Measurements from ENCODE around the gene VGF. TPM values are rescaled to one million over a fixed set of nuclear protein-coding genes. Genes with fewer than 3 reads are reported as not detected.

Gene VGF
- total and polyA plus RNA-seq, 2 experiments from 2014 or later: 3.0 to 4.4 TPM

GRCh38 chr7:101161692-101162471 is 3.5 kb downstream of the VGF start:
- H3K9me3 Mint-ChIP-seq: no peaks in the 10 kb centered on the region; the same call in 1 of the 3 replicates
- H3K79me2 ChIP-seq (replicated peaks; ENCODE audit: insufficient read depth): no peaks in the 10 kb centered on the region
- no peaks in the 10 kb centered on the region for H3K9me2 ChIP-seq (ENCODE audit: insufficient read depth)
- DNase-seq (ENCODE audit: low spot score) (peak; percentile 55), ATAC-seq (no peak)
- peaks cover 53% of the 10 kb centered on the region for H3K4me1 Mint-ChIP-seq
- peaks cover 46% of the 10 kb centered on the region for H3K27me3 Mint-ChIP-seq (ENCODE audit: insufficient read depth, low read depth, poor library complexity)
- H3K36me3 Mint-ChIP-seq (ENCODE audit: low read depth): peaks cover 17% of the 10 kb centered on the region
- H3F3A ChIP-seq (replicated peaks; ENCODE audit: low read depth): peaks cover 26% of the 10 kb centered on the region
- no peak overlapping the region for H3K27ac Mint-ChIP-seq
- 0 out of 2 replicates have a peak overlapping the region, but pooled peaks have one; percentile 26 for H3K27ac ChIP-seq (ENCODE audit: low read depth)
- H3K4me2 ChIP-seq: peak overlapping the region; percentile 91
- no peaks in the 10 kb centered on the region for H3K36me3 ChIP-seq (ENCODE audit: insufficient read depth)
- H4K20me1 ChIP-seq (replicated peaks; ENCODE audit: insufficient read depth): peaks cover 6% of the 10 kb centered on the region; the same call in 1 of the 2 replicates
- no peak for TF ChIP-seq REST (IDR thresholded peaks at IDR 0.05; ENCODE audit: unreplicated experiment)
- TF ChIP-seq ZNF114 (CRISPR knock-in tag; IDR thresholded peaks at IDR 0.05): no peak
- no peak for TF ChIP-seq EZH2phosphoT487 (IDR thresholded peaks at IDR 0.05; ENCODE audit: unreplicated experiment)
- no peak for TF ChIP-seq POLR2AphosphoS5 (IDR thresholded peaks at IDR 0.05; ENCODE audit: low read depth)
- TF ChIP-seq ZNF331 (CRISPR knock-in tag; IDR thresholded peaks at IDR 0.05; ENCODE audit: low read depth): no peak
- no peak for TF ChIP-seq STAT1 (IDR thresholded peaks at IDR 0.05; ENCODE audit: unreplicated experiment)
- TF ChIP-seq EZH2 (IDR thresholded peaks at IDR 0.05; ENCODE audit: low read depth, unreplicated experiment): no peak
- no peak for TF ChIP-seq CREB1 (CRISPR knock-in tag; IDR thresholded peaks at IDR 0.05; ENCODE audit: low read depth)
- no peak for TF ChIP-seq ETS1 (IDR thresholded peaks at IDR 0.05)
- TF ChIP-seq JUNB (IDR thresholded peaks at IDR 0.05; ENCODE audit: unreplicated experiment): no peak
- TF ChIP-seq NANOG (IDR thresholded peaks at IDR 0.05; ENCODE audit: borderline replicate concordance): no peak
- TF ChIP-seq CTCF (conservative IDR thresholded peaks at IDR 0.05; ENCODE audit: low read depth in 2 of 2): no peak
- TF ChIP-seq ZNF462 (CRISPR knock-in tag; IDR thresholded peaks at IDR 0.05): no peak
- H3K27me3 ChIP-seq (ENCODE audit: insufficient read depth): peaks cover 50% of the 10 kb centered on the region
- H3K4me1 ChIP-seq (ENCODE audit: insufficient read depth): peaks cover 48% of the 10 kb centered on the region
- H2AFZ ChIP-seq: peak overlapping the region; percentile 40; the same call in 1 of the 2 replicates
- peak overlapping the region; percentile 72 for H3K4me3 ChIP-seq
- H3K4me3 Mint-ChIP-seq: peak overlapping the region; percentile 81
